A549 treated with dexamethasone at 1 μM for 4 hours (cell line): Measurements from ENCODE around the gene CROCC. TPM values are rescaled to one million over a fixed set of nuclear protein-coding genes. Genes with fewer than 3 reads are reported as not detected.

Experiments used
- total RNA-seq: library from RNA; stranded (reverse); fragments of 200-300 nt; extraction: Qiagen RNA extraction; gene quantifications from 5 replicates; pipeline ENCODE4 v1.2.3, GENCODE V29; 2022

The CROCC gene, protein sequence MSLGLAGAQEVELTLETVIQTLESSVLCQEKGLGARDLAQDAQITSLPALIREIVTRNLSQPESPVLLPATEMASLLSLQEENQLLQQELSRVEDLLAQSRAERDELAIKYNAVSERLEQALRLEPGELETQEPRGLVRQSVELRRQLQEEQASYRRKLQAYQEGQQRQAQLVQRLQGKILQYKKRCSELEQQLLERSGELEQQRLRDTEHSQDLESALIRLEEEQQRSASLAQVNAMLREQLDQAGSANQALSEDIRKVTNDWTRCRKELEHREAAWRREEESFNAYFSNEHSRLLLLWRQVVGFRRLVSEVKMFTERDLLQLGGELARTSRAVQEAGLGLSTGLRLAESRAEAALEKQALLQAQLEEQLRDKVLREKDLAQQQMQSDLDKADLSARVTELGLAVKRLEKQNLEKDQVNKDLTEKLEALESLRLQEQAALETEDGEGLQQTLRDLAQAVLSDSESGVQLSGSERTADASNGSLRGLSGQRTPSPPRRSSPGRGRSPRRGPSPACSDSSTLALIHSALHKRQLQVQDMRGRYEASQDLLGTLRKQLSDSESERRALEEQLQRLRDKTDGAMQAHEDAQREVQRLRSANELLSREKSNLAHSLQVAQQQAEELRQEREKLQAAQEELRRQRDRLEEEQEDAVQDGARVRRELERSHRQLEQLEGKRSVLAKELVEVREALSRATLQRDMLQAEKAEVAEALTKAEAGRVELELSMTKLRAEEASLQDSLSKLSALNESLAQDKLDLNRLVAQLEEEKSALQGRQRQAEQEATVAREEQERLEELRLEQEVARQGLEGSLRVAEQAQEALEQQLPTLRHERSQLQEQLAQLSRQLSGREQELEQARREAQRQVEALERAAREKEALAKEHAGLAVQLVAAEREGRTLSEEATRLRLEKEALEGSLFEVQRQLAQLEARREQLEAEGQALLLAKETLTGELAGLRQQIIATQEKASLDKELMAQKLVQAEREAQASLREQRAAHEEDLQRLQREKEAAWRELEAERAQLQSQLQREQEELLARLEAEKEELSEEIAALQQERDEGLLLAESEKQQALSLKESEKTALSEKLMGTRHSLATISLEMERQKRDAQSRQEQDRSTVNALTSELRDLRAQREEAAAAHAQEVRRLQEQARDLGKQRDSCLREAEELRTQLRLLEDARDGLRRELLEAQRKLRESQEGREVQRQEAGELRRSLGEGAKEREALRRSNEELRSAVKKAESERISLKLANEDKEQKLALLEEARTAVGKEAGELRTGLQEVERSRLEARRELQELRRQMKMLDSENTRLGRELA (N-terminal part only)
- total RNA-seq, result 4.6 to 9.6 TPM (median 7.7 TPM) in 5 replicates

DNA sequence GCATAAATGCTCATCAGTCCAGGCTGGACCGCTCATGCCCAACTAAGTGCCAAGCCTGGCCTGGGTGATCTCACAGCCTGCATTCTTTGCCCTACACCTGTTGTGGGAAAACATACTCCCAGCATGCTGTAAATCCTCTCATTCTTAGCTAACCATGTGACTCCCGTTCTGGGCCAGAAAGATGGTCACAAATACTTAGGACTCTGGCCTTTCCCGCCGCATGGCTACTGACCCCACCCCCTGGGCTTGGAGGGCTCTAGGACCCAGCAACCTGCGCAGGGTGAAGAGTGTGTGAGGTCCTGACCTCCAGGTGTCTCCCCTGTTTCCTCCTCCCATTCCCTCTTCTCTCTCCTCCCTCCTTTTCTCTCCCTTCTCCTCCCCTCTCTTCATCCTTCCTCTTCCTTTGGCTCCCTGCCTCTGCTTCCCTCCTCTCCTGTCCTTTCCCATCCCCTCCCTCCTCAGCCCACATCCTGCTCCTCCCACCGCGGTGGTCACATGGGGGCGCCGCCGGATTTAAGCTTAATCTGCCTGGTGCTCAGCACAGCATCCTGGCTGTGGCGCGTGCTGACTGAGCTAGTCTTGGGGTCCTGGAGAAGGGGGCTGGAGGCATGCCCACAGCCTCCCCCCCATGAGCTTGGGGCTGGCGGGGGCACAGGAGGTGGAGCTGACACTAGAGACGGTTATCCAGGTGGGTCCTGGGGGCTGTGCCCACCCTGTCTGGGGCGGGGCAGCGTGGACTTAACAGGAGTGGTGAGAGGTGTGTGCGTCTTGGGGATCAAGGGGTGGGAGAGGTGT, at the start of gene CROCC:
CROCC (plus strand) TSS at position 541 of the 795 bp plus-strand sequence; CDS start at position 629, 88 bp downstream.

DNA sequence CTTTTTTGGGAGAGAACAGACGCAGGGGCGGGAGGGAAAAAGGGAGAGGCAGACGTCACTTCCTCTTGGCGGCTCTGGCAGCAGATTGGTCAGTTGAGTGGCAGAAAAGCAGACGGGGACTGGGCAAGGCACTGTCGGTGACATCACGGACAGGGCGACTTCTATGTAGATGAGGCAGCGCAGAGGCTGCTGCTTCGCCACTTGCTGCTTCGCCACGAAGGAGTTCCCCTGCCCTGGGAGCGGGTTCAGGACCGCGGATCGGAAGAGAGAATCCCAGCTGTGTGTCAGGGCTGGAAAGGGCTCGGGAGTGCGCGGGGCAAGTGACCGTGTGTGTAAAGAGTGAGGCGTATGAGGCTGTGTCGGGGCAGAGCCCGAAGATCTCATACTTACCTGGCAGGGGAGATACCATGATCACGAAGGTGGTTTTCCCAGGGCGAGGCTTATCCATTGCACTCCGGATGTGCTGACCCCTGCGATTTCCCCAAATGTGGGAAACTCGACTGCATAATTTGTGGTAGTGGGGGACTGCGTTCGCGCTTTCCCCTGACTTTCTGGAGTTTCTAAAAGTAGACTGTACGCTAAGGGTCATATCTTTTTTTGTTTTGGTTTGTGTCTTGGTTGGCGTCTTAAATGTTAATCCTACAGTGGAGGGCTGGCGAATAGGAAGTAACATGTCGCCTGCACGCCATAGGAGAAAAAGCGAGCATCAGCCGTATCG, 26.0 kb upstream of the CROCC start, which contains the start of gene RNU1-2:
RNU1-2 (plus strand) TSS at position 383 of the 718 bp plus-strand sequence.

DNA sequence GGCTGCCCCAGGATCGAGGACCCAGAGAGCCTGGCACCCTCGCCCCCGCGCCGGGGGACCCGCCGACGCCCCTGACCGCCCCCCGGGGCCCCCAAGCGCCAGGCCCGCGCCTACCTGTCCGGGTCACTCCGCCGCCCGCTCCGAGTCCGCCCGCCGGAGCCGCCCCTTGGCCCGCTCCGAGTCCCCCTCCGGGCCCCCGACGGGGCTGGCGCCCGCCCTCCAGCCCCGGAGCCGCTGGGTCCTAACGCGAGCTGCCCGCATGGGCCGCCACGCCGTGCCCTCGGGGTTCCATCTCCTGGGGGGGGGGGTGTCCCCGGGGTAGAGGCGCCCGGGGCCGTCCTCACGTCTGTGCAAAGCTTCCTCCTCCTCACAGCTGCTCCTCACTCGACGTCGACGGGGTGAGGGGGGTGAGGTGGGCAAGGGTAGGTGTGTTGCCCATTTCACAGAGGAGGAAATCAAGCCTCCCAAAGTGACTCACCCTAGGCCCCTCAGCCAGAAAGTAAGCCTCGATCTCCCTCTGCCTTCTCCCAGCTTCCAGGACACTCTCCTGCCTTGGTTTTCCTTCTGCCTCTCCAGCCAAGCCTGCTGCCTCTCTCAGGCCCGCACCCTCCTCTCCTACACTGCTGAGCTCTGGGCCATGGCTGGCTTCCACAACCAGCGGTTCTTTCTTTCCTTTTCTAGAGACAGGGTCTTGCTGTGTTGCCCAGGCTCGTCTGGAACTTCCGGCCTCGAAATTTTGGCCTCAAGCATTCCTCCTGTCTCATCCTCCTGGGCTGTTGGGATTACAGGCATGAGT, 58.9 kb downstream of the CROCC start, which contains the start of gene MFAP2:
MFAP2 (minus strand) TSS at position 148 of the 796 bp plus-strand sequence. CDS start 2,347 bp downstream, outside the sequence.

DNA sequence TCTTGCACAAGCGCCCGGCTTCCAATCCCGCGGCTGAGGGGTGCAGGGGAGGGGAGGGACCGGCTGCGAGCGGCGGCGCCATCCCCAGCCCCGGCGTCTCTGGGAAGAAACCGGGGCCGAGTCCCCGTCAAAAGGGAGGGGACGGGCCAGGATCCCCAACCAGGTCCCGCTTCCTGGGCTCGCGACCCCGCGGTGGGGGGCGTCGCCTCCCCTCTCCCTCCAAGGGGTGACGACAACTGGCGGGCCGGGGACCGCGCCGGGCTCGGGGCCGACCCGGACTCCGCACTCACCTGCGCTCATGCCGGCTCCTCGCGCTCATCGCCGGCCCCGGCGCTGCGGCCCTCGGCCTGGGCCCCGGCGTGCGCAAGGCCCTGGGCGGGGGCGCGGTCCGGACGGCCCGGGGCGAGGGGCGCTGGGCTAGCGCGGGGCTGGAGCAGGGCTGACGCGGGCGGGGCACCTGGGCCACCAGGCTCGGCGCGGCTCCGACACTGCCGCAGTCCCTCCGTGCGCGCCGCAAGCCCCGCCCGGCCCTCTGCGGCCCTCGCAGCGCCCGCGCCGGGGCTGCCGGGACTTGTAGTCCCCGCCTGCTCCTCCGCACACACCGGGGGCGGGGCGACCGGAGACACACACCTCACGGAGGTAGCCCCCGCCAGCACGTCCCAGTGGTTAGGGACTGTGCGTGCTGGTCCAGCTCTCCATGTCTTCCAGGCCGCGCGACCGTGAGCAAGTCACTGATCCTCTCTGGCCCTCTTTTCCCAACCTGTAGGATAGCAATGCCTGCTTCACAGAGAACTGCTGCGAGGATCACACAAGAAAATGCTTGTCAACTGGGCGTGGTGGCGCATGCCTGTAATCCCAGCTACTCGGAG, 89.9 kb downstream of the CROCC start, which contains the start of gene ATP13A2:
ATP13A2 (minus strand) TSS at position 490 of the 869 bp plus-strand sequence; CDS start at position 300, 190 bp downstream.

Other genes starting within 250 kb of the CROCC start
- gene RNU1-4, start 181.4 kb upstream of the CROCC start, total RNA-seq, result 10.6 TPM in 1 of 5 replicates, not detected in the others
- 10.6 TPM in 1 of 5 replicates, not detected in the others for gene RNU1-2, start 26.0 kb upstream of the CROCC start, total RNA-seq
- gene MFAP2, start 58.7 kb downstream of the CROCC start, total RNA-seq, result 0.57 to 2.0 TPM (median 1.3 TPM) in 5 replicates
- gene ATP13A2, start 90.0 kb downstream of the CROCC start, total RNA-seq, result 25.1 to 33.3 TPM (median 29.6 TPM) in 5 replicates
- 102 to 109 TPM (median 107 TPM) in 5 replicates for gene SDHB, start 132.1 kb downstream of the CROCC start, total RNA-seq
- gene PADI2, start 197.5 kb downstream of the CROCC start, total RNA-seq, result 0.72 to 1.4 TPM (median 1.2 TPM) in 5 replicates